Smooth muscle cell (in vitro differentiated cells): ENCODE results near the gene TLE5. TPM values are rescaled to one million over a fixed set of nuclear protein-coding genes. Genes with fewer than 3 reads are reported as not detected.

Source experiments
- DNase-seq: peaks from one replicate; lab custom pipeline; 2025; ENCODE audit not compliant: unreplicated experiment; lab: John Stamatoyannopoulos, UW
- H2AFZ ChIP-seq: fragments of 200-600 bp; sonication (generic); 2 replicates; pipeline ENCODE4 v1.6.0; 2016; ENCODE audit warnings: antibody characterized with exemption, low read depth, mild to moderate bottlenecking
- H3F3A ChIP-seq: fragments of 200-600 bp; sonication (generic); 2 replicates; pipeline ENCODE4 v1.6.0; 2017; ENCODE audit warnings: antibody characterized with exemption, low read depth
- H3K27ac ChIP-seq: fragments of 200-600 bp; sonication (generic); 2 replicates; pipeline ENCODE4 v1.5.1; 2016; ENCODE audit warnings: low read depth, mild to moderate bottlenecking
- H3K27me3 ChIP-seq: fragments of 200-600 bp; sonication (generic); 2 replicates; pipeline ENCODE4 v1.6.1; 2016; ENCODE audit warnings: low read depth, mild to moderate bottlenecking
- H3K36me3 ChIP-seq: fragments of 200-600 bp; sonication (generic); 2 replicates; pipeline ENCODE4 v1.5.1; 2016; ENCODE audit warnings: low read depth
- H3K4me1 ChIP-seq: fragments of 200-600 bp; sonication (generic); 2 replicates; pipeline ENCODE4 v1.5.1; 2016; ENCODE audit warnings: low read depth
- H3K4me2 ChIP-seq: fragments of 200-600 bp; sonication (generic); 2 replicates; pipeline ENCODE4 v1.6.0; 2016; ENCODE audit warnings: mild to moderate bottlenecking
- H3K4me3 ChIP-seq: fragments of 200-600 bp; sonication (generic); 2 replicates; pipeline ENCODE4 v1.5.1; 2016; ENCODE audit warnings: mild to moderate bottlenecking
- H3K79me2 ChIP-seq: fragments of 200-600 bp; sonication (generic); 2 replicates; pipeline ENCODE4 v1.6.0; 2016; ENCODE audit warnings: low read depth, mild to moderate bottlenecking
- H3K9ac ChIP-seq: fragments of 200-600 bp; sonication (generic); 2 replicates; pipeline ENCODE4 v1.6.0; 2016; ENCODE audit warnings: low read depth
- H3K9me3 ChIP-seq: fragments of 200-600 bp; sonication (generic); replicated peaks from 2 replicates; pipeline ENCODE4 v1.5.1; 2016; ENCODE audit warnings: low read depth
- H4K20me1 ChIP-seq: fragments of 200-600 bp; sonication (generic); 2 replicates; pipeline ENCODE4 v1.6.0; 2016; ENCODE audit warnings: low read depth
- CTCF ChIP-seq: fragments of 200-600 bp; sonication (generic); IDR thresholded peaks from 2 replicates; pipeline ENCODE4 v1.5.1; 2017; ENCODE audit warnings: borderline replicate concordance, mild to moderate bottlenecking, antibody characterized with exemption; ENCODE audit not compliant: insufficient read depth, poor library complexity, severe bottlenecking
- WGBS: methylation state at CpG from one replicate; pipeline ENCODE4 v1.1.7; 2016; ENCODE audit warnings: low lambda C conversion rate; 5-methylcytosine and 5-hydroxymethylcytosine counted together
- polyA plus RNA-seq: library from polyadenylated mRNA; unstranded; fragments of >200 nt; fragmentation: Nextera tagmentation; extraction: Ambion mirVana; gene quantifications from 2 replicates; pipeline ENCODE4 v1.2.1, GENCODE V29; 2016
- total RNA-seq: library from RNA; depleted of rRNA; stranded (reverse); fragments of >200 nt; gene quantifications from 2 replicates; pipeline ENCODE4 v1.2.3, GENCODE V29; 2014

The TLE5 gene
- total and polyA plus RNA-seq, 2 experiments from 2014 or later, result 146 to 274 TPM

- DNase-seq, result no peak
- no peaks in the 10 kb centered on the region for H3F3A ChIP-seq
- H3K27ac ChIP-seq, result no peak overlapping the region
- no peak overlapping the region for H3K9ac ChIP-seq
- no peak overlapping the region for H3K4me2 ChIP-seq
- H3K27me3 ChIP-seq, result peaks cover 59% of the 10 kb centered on the region
- no peaks in the 10 kb centered on the region for H4K20me1 ChIP-seq
- 88% methylated on average over 2 of the region's 2 CpGs for WGBS
- no peak overlapping the region for H2AFZ ChIP-seq
- TF ChIP-seq CTCF, result no peak
- H3K9me3 ChIP-seq, result no peaks in the 10 kb centered on the region
- no peak overlapping the region for H3K4me3 ChIP-seq
- no peaks in the 10 kb centered on the region for H3K36me3 ChIP-seq
- H3K79me2 ChIP-seq, result no peaks in the 10 kb centered on the region
- peaks cover 11% of the 10 kb centered on the region for H3K4me1 ChIP-seq
Observed at GRCh38 chr19:3027292-3027691, 35.0 kb downstream of the TLE5 start.

GRCh38 chr19:3026768-3027167, 35.5 kb downstream of the TLE5 start:
- H3K27me3 ChIP-seq, result peaks cover 59% of the 10 kb centered on the region
- H3F3A ChIP-seq, result no peaks in the 10 kb centered on the region
- peaks cover 11% of the 10 kb centered on the region for H3K4me1 ChIP-seq
- no peak overlapping the region for H3K4me2 ChIP-seq
- H3K9ac ChIP-seq, result no peak overlapping the region
- no peak overlapping the region for H2AFZ ChIP-seq
- H3K36me3 ChIP-seq, result no peaks in the 10 kb centered on the region
- DNase-seq, result no peak
- H3K4me3 ChIP-seq, result no peak overlapping the region
- H3K9me3 ChIP-seq, result no peaks in the 10 kb centered on the region
- no peaks in the 10 kb centered on the region for H3K79me2 ChIP-seq
- H3K27ac ChIP-seq, result no peak overlapping the region
- no peak for TF ChIP-seq CTCF
- H4K20me1 ChIP-seq, result no peaks in the 10 kb centered on the region
- 100% methylated on average over 1 of the region's 1 CpG for WGBS

GRCh38 chr19:3025549-3025886, 36.8 kb downstream of the TLE5 start:
- no peak for DNase-seq
- H2AFZ ChIP-seq, result no peak overlapping the region

More at GRCh38 chr19:3025549-3025886, 36.8 kb downstream of the TLE5 start:
- Histone ChIP-seq H3K79me2 (no peaks in the 10 kb centered on the region), H3K9me3 (no peaks in the 10 kb centered on the region), H4K20me1 (no peaks in the 10 kb centered on the region), H3K9ac (no peak overlapping the region), H3K36me3 (no peaks in the 10 kb centered on the region), H3F3A (no peaks in the 10 kb centered on the region), H3K27ac (no peak overlapping the region), H3K4me2 (no peak overlapping the region), H3K4me1 (peaks cover 11% of the 10 kb centered on the region), H3K4me3 (no peak overlapping the region), H3K27me3 (peaks cover 55% of the 10 kb centered on the region)
- 51% methylated on average over 8 of the region's 9 CpGs for WGBS
- TF ChIP-seq CTCF, result no peak
